ENCODE results near the gene ZNF280B.

The ZNF280B gene

GRCh38 chr22:22487869-22488597 lies 20.5 kb downstream of the ZNF280B start:
- Histone ChIP-seq H4K8ac (ENCODE audit: low read depth, low read length) (no peak overlapping the region), H2BK12ac (ENCODE audit: low read length) (no peak overlapping the region), H3K27me3 (ENCODE audit: insufficient read depth, low read length) (no peaks in the 10 kb centered on the region), H3K4me1 (ENCODE audit: control insufficient read depth in 1 of 2, insufficient read depth in 2 of 2, low read length in 2 of 2) (no peaks in the 10 kb centered on the region), H3K14ac (ENCODE audit: low read length) (no peak overlapping the region), H4K12ac (ENCODE audit: low read depth, low read length) (no peak overlapping the region), H2BK120ac (ENCODE audit: insufficient read depth, low read length, poor library complexity) (no peak overlapping the region), H2BK5ac (ENCODE audit: low read depth, low read length, poor library complexity) (no peak overlapping the region), H3K23ac (ENCODE audit: low read length) (no peak overlapping the region), H2AFZ (ENCODE audit: insufficient read depth, low read length, poor library complexity) (no peak overlapping the region), H3K18ac (ENCODE audit: low read length) (no peak overlapping the region), H3K36me3 (ENCODE audit: control insufficient read depth in 1 of 2, insufficient read depth in 2 of 2, low read length in 2 of 2) (no peaks in the 10 kb centered on the region), H3K4me3 (ENCODE audit: low read depth, low read length) (no peak overlapping the region), H3K79me1 (ENCODE audit: low read length) (no peaks in the 10 kb centered on the region), H3K9me3 (ENCODE audit: insufficient read depth, low read depth, low read length) (no peaks in the 10 kb centered on the region), H2AK5ac (ENCODE audit: low read length) (no peak overlapping the region), H3K27ac (ENCODE audit: low read depth, low read length) (no peak overlapping the region), H3K79me2 (ENCODE audit: control insufficient read depth, insufficient read depth, low read length, poor library complexity) (no peaks in the 10 kb centered on the region), H3K4me2 (ENCODE audit: low read length) (no peak overlapping the region), H3K4ac (ENCODE audit: low read depth, low read length) (no peak overlapping the region), H4K91ac (ENCODE audit: low read depth, low read length) (no peak overlapping the region), H3K9ac (ENCODE audit: low read length) (no peak overlapping the region)
- WGBS (ENCODE audit: extremely low coverage, insufficient coverage, insufficient read length) = no CpG with 5 or more reads among the region's 12 CpGs
- DNase-seq = peak; percentile 81 to 85

GRCh38 chr22:22487059-22487458 lies 21.5 kb downstream of the ZNF280B start:
- Histone ChIP-seq H3K36me3 (ENCODE audit: control insufficient read depth in 1 of 2, insufficient read depth in 2 of 2, low read length in 2 of 2) (no peaks in the 10 kb centered on the region), H2BK120ac (ENCODE audit: insufficient read depth, low read length, poor library complexity) (no peak overlapping the region), H3K4me1 (ENCODE audit: control insufficient read depth in 1 of 2, insufficient read depth in 2 of 2, low read length in 2 of 2) (no peaks in the 10 kb centered on the region), H3K4me2 (ENCODE audit: low read length) (no peak overlapping the region), H4K12ac (ENCODE audit: low read depth, low read length) (no peak overlapping the region), H4K91ac (ENCODE audit: low read depth, low read length) (no peak overlapping the region), H2BK12ac (ENCODE audit: low read length) (no peak overlapping the region), H3K18ac (ENCODE audit: low read length) (no peak overlapping the region), H3K27me3 (ENCODE audit: insufficient read depth, low read length) (no peaks in the 10 kb centered on the region), H3K9me3 (ENCODE audit: insufficient read depth, low read depth, low read length) (no peaks in the 10 kb centered on the region), H3K23ac (ENCODE audit: low read length) (no peak overlapping the region), H2AFZ (ENCODE audit: insufficient read depth, low read length, poor library complexity) (no peak overlapping the region), H4K8ac (ENCODE audit: low read depth, low read length) (no peak overlapping the region), H2BK5ac (ENCODE audit: low read depth, low read length, poor library complexity) (no peak overlapping the region), H3K4ac (ENCODE audit: low read depth, low read length) (no peak overlapping the region), H3K27ac (ENCODE audit: low read depth, low read length) (no peak overlapping the region), H3K9ac (ENCODE audit: low read length) (no peak overlapping the region), H3K79me1 (ENCODE audit: low read length) (no peaks in the 10 kb centered on the region), H3K14ac (ENCODE audit: low read length) (no peak overlapping the region), H2AK5ac (ENCODE audit: low read length) (no peak overlapping the region), H3K4me3 (ENCODE audit: low read depth, low read length) (no peak overlapping the region), H3K79me2 (ENCODE audit: control insufficient read depth, insufficient read depth, low read length, poor library complexity) (no peaks in the 10 kb centered on the region)
- DNase-seq = peak; percentile 3 to 60
- no CpG with 5 or more reads among the region's 6 CpGs for WGBS (ENCODE audit: extremely low coverage, insufficient coverage, insufficient read length)

- no CpG with 5 or more reads among the region's 4 CpGs for WGBS (ENCODE audit: extremely low coverage, insufficient coverage, insufficient read length)
- H4K91ac ChIP-seq (ENCODE audit: low read depth, low read length) = no peak overlapping the region
- H3K9ac ChIP-seq (ENCODE audit: low read length) = no peak overlapping the region
- no peak overlapping the region for H3K18ac ChIP-seq (ENCODE audit: low read length)
- H3K79me1 ChIP-seq (ENCODE audit: low read length) = no peaks in the 10 kb centered on the region
- no peaks in the 10 kb centered on the region for H3K36me3 ChIP-seq (ENCODE audit: control insufficient read depth in 1 of 2, insufficient read depth in 2 of 2, low read length in 2 of 2)
- no peak overlapping the region for H3K4me3 ChIP-seq (ENCODE audit: low read depth, low read length)
- no peak overlapping the region for H3K4ac ChIP-seq (ENCODE audit: low read depth, low read length)
- no peak for DNase-seq
- no peak overlapping the region for H3K14ac ChIP-seq (ENCODE audit: low read length)
- H2BK12ac ChIP-seq (ENCODE audit: low read length) = no peak overlapping the region
- no peak overlapping the region for H2BK120ac ChIP-seq (ENCODE audit: insufficient read depth, low read length, poor library complexity)
- no peaks in the 10 kb centered on the region for H3K9me3 ChIP-seq (ENCODE audit: insufficient read depth, low read depth, low read length)
- H3K23ac ChIP-seq (ENCODE audit: low read length) = no peak overlapping the region
- no peaks in the 10 kb centered on the region for H3K4me1 ChIP-seq (ENCODE audit: control insufficient read depth in 1 of 2, insufficient read depth in 2 of 2, low read length in 2 of 2)
- no peak overlapping the region for H3K4me2 ChIP-seq (ENCODE audit: low read length)
- H2AK5ac ChIP-seq (ENCODE audit: low read length) = no peak overlapping the region
- H4K8ac ChIP-seq (ENCODE audit: low read depth, low read length) = no peak overlapping the region
- no peak overlapping the region for H4K12ac ChIP-seq (ENCODE audit: low read depth, low read length)
- no peaks in the 10 kb centered on the region for H3K27me3 ChIP-seq (ENCODE audit: insufficient read depth, low read length)
- no peaks in the 10 kb centered on the region for H3K79me2 ChIP-seq (ENCODE audit: control insufficient read depth, insufficient read depth, low read length, poor library complexity)
- no peak overlapping the region for H2BK5ac ChIP-seq (ENCODE audit: low read depth, low read length, poor library complexity)
- no peak overlapping the region for H3K27ac ChIP-seq (ENCODE audit: low read depth, low read length)
- no peak overlapping the region for H2AFZ ChIP-seq (ENCODE audit: insufficient read depth, low read length, poor library complexity)
These were observed 22.2 kb downstream of the ZNF280B start for GRCh38 chr22:22486132-22486899.

GRCh38 chr22:22485524-22485923 lies 23.0 kb downstream of the ZNF280B start:
- no peaks in the 10 kb centered on the region for H3K36me3 ChIP-seq (ENCODE audit: control insufficient read depth in 1 of 2, insufficient read depth in 2 of 2, low read length in 2 of 2)
- H3K14ac ChIP-seq (ENCODE audit: low read length) = no peak overlapping the region
- H2BK120ac ChIP-seq (ENCODE audit: insufficient read depth, low read length, poor library complexity) = no peak overlapping the region
- H3K27me3 ChIP-seq (ENCODE audit: insufficient read depth, low read length) = no peaks in the 10 kb centered on the region
- no peak overlapping the region for H3K4ac ChIP-seq (ENCODE audit: low read depth, low read length)
- no peak overlapping the region for H4K8ac ChIP-seq (ENCODE audit: low read depth, low read length)
- H2BK5ac ChIP-seq (ENCODE audit: low read depth, low read length, poor library complexity) = no peak overlapping the region
- no peak overlapping the region for H3K18ac ChIP-seq (ENCODE audit: low read length)
- H3K4me1 ChIP-seq (ENCODE audit: control insufficient read depth in 1 of 2, insufficient read depth in 2 of 2, low read length in 2 of 2) = no peaks in the 10 kb centered on the region
- no peak overlapping the region for H4K91ac ChIP-seq (ENCODE audit: low read depth, low read length)
- no peak overlapping the region for H2AK5ac ChIP-seq (ENCODE audit: low read length)
- no peak overlapping the region for H2BK12ac ChIP-seq (ENCODE audit: low read length)
- no CpG with 5 or more reads among the region's 3 CpGs for WGBS (ENCODE audit: extremely low coverage, insufficient coverage, insufficient read length)
- no peak overlapping the region for H4K12ac ChIP-seq (ENCODE audit: low read depth, low read length)
- DNase-seq = no peak
- H3K9me3 ChIP-seq (ENCODE audit: insufficient read depth, low read depth, low read length) = no peaks in the 10 kb centered on the region
- no peaks in the 10 kb centered on the region for H3K79me1 ChIP-seq (ENCODE audit: low read length)
- H2AFZ ChIP-seq (ENCODE audit: insufficient read depth, low read length, poor library complexity) = no peak overlapping the region
- H3K79me2 ChIP-seq (ENCODE audit: control insufficient read depth, insufficient read depth, low read length, poor library complexity) = no peaks in the 10 kb centered on the region
- no peak overlapping the region for H3K23ac ChIP-seq (ENCODE audit: low read length)
- H3K4me3 ChIP-seq (ENCODE audit: low read depth, low read length) = no peak overlapping the region
- H3K9ac ChIP-seq (ENCODE audit: low read length) = no peak overlapping the region
- H3K27ac ChIP-seq (ENCODE audit: low read depth, low read length) = no peak overlapping the region
- no peak overlapping the region for H3K4me2 ChIP-seq (ENCODE audit: low read length)
